Kidney epithelial cell (primary cell): Measurements from ENCODE around the gene KCNK3. TPM values are rescaled to one million over a fixed set of nuclear protein-coding genes. Genes with fewer than 3 reads are reported as not detected.

ENCODE experiments used
- DNase-seq: peaks from one replicate; pipeline ENCODE4 v3.0.0-alpha.2; 2010; ENCODE audit warnings: low read depth
- H3K27me3 ChIP-seq: 2 replicates; pipeline ENCODE4 v1.6.0; 2011; ENCODE audit warnings: low read length; ENCODE audit not compliant: control insufficient read depth, insufficient read depth
- H3K36me3 ChIP-seq: 2 replicates; pipeline ENCODE4 v1.5.1; 2011; ENCODE audit warnings: low read length; ENCODE audit not compliant: control insufficient read depth, insufficient read depth
- H3K4me3 ChIP-seq: 2 replicates; pipeline ENCODE4 v1.5.1; 2011; ENCODE audit warnings: low read depth, mild to moderate bottlenecking, control low read depth, low read length
- CTCF ChIP-seq: IDR thresholded peaks from 2 replicates; pipeline ENCODE4 v1.5.1; 2011; ENCODE audit warnings: mild to moderate bottlenecking, moderate library complexity, low read length, control low read depth, inconsistent platforms; ENCODE audit not compliant: insufficient read depth, poor library complexity, severe bottlenecking
- total RNA-seq: library from RNA; depleted of rRNA; stranded (reverse); fragments of >200 nt; gene quantifications from 2 replicates; pipeline ENCODE4 v1.2.3, GENCODE V29; 2015

Gene KCNK3
- total RNA-seq, 1 donor from 2014 or later, result 13.9 TPM

DNA sequence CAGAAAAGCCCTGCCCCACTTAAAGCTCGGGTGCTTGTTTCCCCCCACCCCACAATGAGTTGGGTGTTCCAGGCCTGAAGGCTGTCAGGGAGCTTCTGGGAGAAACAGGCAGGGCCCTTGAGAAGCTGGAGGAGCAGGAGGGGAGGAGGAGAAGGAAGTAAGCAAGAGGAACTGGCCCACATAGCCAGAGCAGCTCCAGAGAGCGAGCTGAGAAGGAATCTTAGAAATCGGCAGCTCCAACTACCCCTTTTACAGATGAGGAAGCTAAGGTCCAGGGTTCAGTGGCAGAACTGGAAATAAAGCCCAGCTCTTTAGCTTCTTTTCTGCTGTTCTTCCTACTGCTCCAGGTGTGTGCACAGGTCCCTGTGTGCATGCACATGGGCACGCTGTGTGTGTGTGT, 12.7 kb upstream of the KCNK3 start:
- Histone ChIP-seq H3K36me3 (no peaks in the 10 kb centered on the region), H3K4me3 (no peak overlapping the region), H3K27me3 (peaks cover 2% of the 10 kb centered on the region)
- no peak for TF ChIP-seq CTCF
- no peak for DNase-seq

GRCh38 chr2:26681656-26682055, 10.9 kb upstream of the KCNK3 start:
- H3K36me3 ChIP-seq, result no peaks in the 10 kb centered on the region
- TF ChIP-seq CTCF, result no peak
- no peak overlapping the region for H3K4me3 ChIP-seq
- peaks cover 6% of the 10 kb centered on the region for H3K27me3 ChIP-seq
- DNase-seq, result no peak

GRCh38 chr2:26682155-26682554, 10.4 kb upstream of the KCNK3 start:
- Histone ChIP-seq H3K4me3 (no peak overlapping the region), H3K36me3 (no peaks in the 10 kb centered on the region), H3K27me3 (peaks cover 6% of the 10 kb centered on the region)
- no peak for DNase-seq
- TF ChIP-seq CTCF, result no peak

DNA sequence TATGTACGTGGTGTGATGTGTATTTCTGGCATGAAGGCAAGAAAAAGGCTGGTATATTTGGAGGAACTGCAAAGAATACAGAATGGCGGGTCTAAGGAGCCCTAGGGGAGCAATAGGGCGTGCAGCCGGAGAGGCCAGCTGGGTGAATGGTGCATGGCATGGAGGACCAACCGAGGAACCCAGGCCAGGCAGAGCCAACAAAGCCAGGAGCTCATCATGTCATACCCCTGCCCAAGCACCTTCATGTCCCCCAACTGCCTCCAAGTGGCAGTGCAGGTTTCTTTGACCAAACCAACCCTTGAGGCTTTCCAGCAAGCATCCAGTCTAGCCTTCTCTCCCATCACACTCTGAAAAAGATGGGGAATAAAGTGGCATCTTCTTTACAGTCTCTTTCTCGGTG, 8.9 kb upstream of the KCNK3 start:
- H3K27me3 ChIP-seq, result peaks cover 6% of the 10 kb centered on the region
- TF ChIP-seq CTCF, result no peak

GRCh38 chr2:26685341-26685740, 7.2 kb upstream of the KCNK3 start:
- peaks cover 8% of the 10 kb centered on the region for H3K27me3 ChIP-seq

More for the DNA sequence above, 8.9 kb upstream of the KCNK3 start:
- no peak for DNase-seq
- Histone ChIP-seq H3K36me3 (no peaks in the 10 kb centered on the region), H3K4me3 (no peak overlapping the region)

More at GRCh38 chr2:26685341-26685740, 7.2 kb upstream of the KCNK3 start:
- no peak for DNase-seq
- TF ChIP-seq CTCF, result no peak
- no peaks in the 10 kb centered on the region for H3K36me3 ChIP-seq
- H3K4me3 ChIP-seq, result no peak overlapping the region
